GM19328 (cell line): ENCODE measurements around the gene PCDH9.

Experiments used
- ATAC-seq: cut with Tn5 transposase; IDR thresholded peaks from one replicate; pipeline ENCODE4 v1.9.1; 2021; ENCODE audit warnings: mild to moderate bottlenecking, moderate library complexity; ENCODE audit not compliant: unreplicated experiment

Gene PCDH9

GRCh38 chr13:66506051-66506777 lies 723.9 kb downstream of the PCDH9 start:
- ATAC-seq = no peak

- ATAC-seq = no peak
Measured at GRCh38 chr13:66503890-66504289, 726.2 kb downstream of the PCDH9 start.

GRCh38 chr13:66501181-66501580 lies 729.0 kb downstream of the PCDH9 start:
- no peak for ATAC-seq

- ATAC-seq = no peak
Measured at GRCh38 chr13:66492479-66492878, 737.7 kb downstream of the PCDH9 start.

- no peak for ATAC-seq
Measured at GRCh38 chr13:66491251-66491650, 738.9 kb downstream of the PCDH9 start.

GRCh38 chr13:66489586-66489985 lies 740.5 kb downstream of the PCDH9 start:
- no peak for ATAC-seq

GRCh38 chr13:66489172-66489571 lies 741.0 kb downstream of the PCDH9 start:
- ATAC-seq = no peak

GRCh38 chr13:66483712-66484111 lies 746.4 kb downstream of the PCDH9 start:
- ATAC-seq = no peak

- ATAC-seq = no peak
Measured at GRCh38 chr13:66482836-66483235, 747.3 kb downstream of the PCDH9 start.

GRCh38 chr13:66477816-66478215 lies 752.3 kb downstream of the PCDH9 start:
- ATAC-seq = no peak

GRCh38 chr13:66475061-66475460 lies 755.1 kb downstream of the PCDH9 start:
- ATAC-seq = no peak

GRCh38 chr13:66469745-66470144 lies 760.4 kb downstream of the PCDH9 start:
- no peak for ATAC-seq

- no peak for ATAC-seq
Measured at GRCh38 chr13:66468656-66469055, 761.5 kb downstream of the PCDH9 start.

- no peak for ATAC-seq
Measured at GRCh38 chr13:66462187-66462586, 767.9 kb downstream of the PCDH9 start.

- no peak for ATAC-seq
Measured at GRCh38 chr13:66461021-66461420, 769.1 kb downstream of the PCDH9 start.

- ATAC-seq = no peak
Measured at GRCh38 chr13:66459634-66460033, 770.5 kb downstream of the PCDH9 start.

GRCh38 chr13:66459143-66459542 lies 771.0 kb downstream of the PCDH9 start:
- no peak for ATAC-seq

GRCh38 chr13:66446413-66446812 lies 783.7 kb downstream of the PCDH9 start:
- ATAC-seq = no peak

GRCh38 chr13:66443926-66444325 lies 786.2 kb downstream of the PCDH9 start:
- ATAC-seq = no peak

- ATAC-seq = no peak
Measured at GRCh38 chr13:66440938-66441337, 789.2 kb downstream of the PCDH9 start.

GRCh38 chr13:66430728-66431127 lies 799.4 kb downstream of the PCDH9 start:
- no peak for ATAC-seq

- no peak for ATAC-seq
Measured at GRCh38 chr13:66430269-66430668, 799.9 kb downstream of the PCDH9 start.

GRCh38 chr13:66429156-66429555 lies 801.0 kb downstream of the PCDH9 start:
- no peak for ATAC-seq
